ENCODE results near the gene SAMD7.

SAMD7 gene

GRCh38 chr3:169930843-169931242 is 19.5 kb downstream of the SAMD7 start:
- no peaks in the 10 kb centered on the region for H3K36me3 ChIP-seq
- no peaks in the 10 kb centered on the region for H3K9me3 ChIP-seq
- H3K4me3 ChIP-seq (ENCODE audit: low read depth in 1 of 2, low read length in 1 of 2): no peak overlapping the region
- no peaks in the 10 kb centered on the region for H3K4me1 ChIP-seq (ENCODE audit: control insufficient read depth in 1 of 2, insufficient read depth in 1 of 2, low read depth in 1 of 2, low read length in 1 of 2)
- no peaks in the 10 kb centered on the region for H3K27me3 ChIP-seq
- H3K27ac ChIP-seq: no peak overlapping the region
- TF ChIP-seq CTCF (IDR thresholded peaks at IDR 0.05): no peak

- no peak for TF ChIP-seq CTCF (IDR thresholded peaks at IDR 0.05)
- Histone ChIP-seq H3K36me3 (no peaks in the 10 kb centered on the region), H3K4me1 (ENCODE audit: control insufficient read depth in 1 of 2, insufficient read depth in 1 of 2, low read depth in 1 of 2, low read length in 1 of 2) (no peaks in the 10 kb centered on the region), H3K27me3 (no peaks in the 10 kb centered on the region), H3K9me3 (no peaks in the 10 kb centered on the region), H3K4me3 (ENCODE audit: low read depth in 1 of 2, low read length in 1 of 2) (no peak overlapping the region), H3K27ac (no peak overlapping the region)
Observed at GRCh38 chr3:169931747-169932520, 20.6 kb downstream of the SAMD7 start.

- no peaks in the 10 kb centered on the region for H3K36me3 ChIP-seq
- no peak overlapping the region for H3K27ac ChIP-seq
- no peaks in the 10 kb centered on the region for H3K9me3 ChIP-seq
- no peak overlapping the region for H3K4me3 ChIP-seq (ENCODE audit: low read depth in 1 of 2, low read length in 1 of 2)
- TF ChIP-seq CTCF (IDR thresholded peaks at IDR 0.05): no peak
- H3K27me3 ChIP-seq: no peaks in the 10 kb centered on the region
- H3K4me1 ChIP-seq (ENCODE audit: control insufficient read depth in 1 of 2, insufficient read depth in 1 of 2, low read depth in 1 of 2, low read length in 1 of 2): no peaks in the 10 kb centered on the region
Observed at GRCh38 chr3:169939320-169939719, 27.9 kb downstream of the SAMD7 start.

- TF ChIP-seq CTCF (IDR thresholded peaks at IDR 0.05): no peak
- H3K9me3 ChIP-seq: no peaks in the 10 kb centered on the region
- no peaks in the 10 kb centered on the region for H3K27me3 ChIP-seq
- H3K27ac ChIP-seq: no peak overlapping the region
- peaks cover 3% of the 10 kb centered on the region in 2 experiments for H3K4me1 ChIP-seq (ENCODE audit: control insufficient read depth in 1 of 2, insufficient read depth in 1 of 2, low read depth in 1 of 2, low read length in 1 of 2)
- no peaks in the 10 kb centered on the region for H3K36me3 ChIP-seq
- H3K4me3 ChIP-seq (ENCODE audit: low read depth in 1 of 2, low read length in 1 of 2): no peak overlapping the region
Observed at GRCh38 chr3:169939751-169940150, 28.4 kb downstream of the SAMD7 start.

GRCh38 chr3:169940470-169941181 is 29.3 kb downstream of the SAMD7 start:
- Histone ChIP-seq H3K27ac (no peak overlapping the region), H3K9me3 (no peaks in the 10 kb centered on the region), H3K27me3 (no peaks in the 10 kb centered on the region), H3K4me1 (ENCODE audit: control insufficient read depth in 1 of 2, insufficient read depth in 1 of 2, low read depth in 1 of 2, low read length in 1 of 2) (peaks cover 12% of the 10 kb centered on the region in 2 experiments), H3K4me3 (ENCODE audit: low read depth in 1 of 2, low read length in 1 of 2) (no peak overlapping the region), H3K36me3 (no peaks in the 10 kb centered on the region)
- no peak for TF ChIP-seq CTCF (IDR thresholded peaks at IDR 0.05)

All from neutrophil (primary cell).